Measurements from ENCODE around the gene SRBD1. TPM values are rescaled to one million over a fixed set of nuclear protein-coding genes. Genes with fewer than 3 reads are reported as not detected.

The SRBD1 gene
- total RNA-seq, 2 donors from 2014 or later: 18.1 to 20.4 TPM

- ATAC-seq: no peak
- DNase-seq (ENCODE audit: low spot score in 2 of 2): no peak
- no peaks in the 10 kb centered on the region for H3K9me3 Mint-ChIP-seq
- H3K36me3 Mint-ChIP-seq: peaks cover 0 to 6% of the 10 kb centered on the region in 2 donors
- H3K27ac Mint-ChIP-seq: no peak overlapping the region
Observed at GRCh38 chr2:45470531-45470930, 140.5 kb downstream of the SRBD1 start.

- no peak for ATAC-seq
- Mint-ChIP-seq H3K36me3 (no peaks in the 10 kb centered on the region), H3K27ac (no peak overlapping the region), H3K9me3 (no peaks in the 10 kb centered on the region)
- DNase-seq (ENCODE audit: low spot score in 2 of 2): no peak
Observed at GRCh38 chr2:45469314-45470099, 141.6 kb downstream of the SRBD1 start.

GRCh38 chr2:45468279-45468678 is 142.8 kb downstream of the SRBD1 start:
- DNase-seq (ENCODE audit: low spot score in 2 of 2) (no peak), ATAC-seq (peak in 1 of 2 donors; percentile 59)
- Mint-ChIP-seq H3K36me3 (no peaks in the 10 kb centered on the region), H3K9me3 (no peaks in the 10 kb centered on the region), H3K27ac (no peak overlapping the region)

- ATAC-seq (no peak), DNase-seq (ENCODE audit: low spot score in 2 of 2) (no peak)
- H3K9me3 Mint-ChIP-seq: no peaks in the 10 kb centered on the region
- peaks cover 7 to 8% of the 10 kb centered on the region in 2 donors for H3K36me3 Mint-ChIP-seq
- no peak overlapping the region for H3K27ac Mint-ChIP-seq
Observed at GRCh38 chr2:45466053-45466452, 145.0 kb downstream of the SRBD1 start.

- peaks cover 11 to 12% of the 10 kb centered on the region in 2 donors for H3K36me3 Mint-ChIP-seq
- DNase-seq (ENCODE audit: low spot score in 2 of 2) (no peak), ATAC-seq (no peak)
- no peaks in the 10 kb centered on the region for H3K9me3 Mint-ChIP-seq
- no peak overlapping the region for H3K27ac Mint-ChIP-seq
Observed at GRCh38 chr2:45460825-45461224, 150.2 kb downstream of the SRBD1 start.

- DNase-seq (ENCODE audit: low spot score in 2 of 2) (no peak), ATAC-seq (no peak)
- Mint-ChIP-seq H3K9me3 (no peaks in the 10 kb centered on the region), H3K36me3 (peaks cover 11 to 12% of the 10 kb centered on the region in 2 donors), H3K27ac (no peak overlapping the region)
Observed at GRCh38 chr2:45459860-45460259, 151.2 kb downstream of the SRBD1 start.

GRCh38 chr2:45458909-45459563 is 152.0 kb downstream of the SRBD1 start:
- no peaks in the 10 kb centered on the region for H3K9me3 Mint-ChIP-seq

GRCh38 chr2:45457211-45457945 is 153.7 kb downstream of the SRBD1 start:
- no peak overlapping the region for H3K27ac Mint-ChIP-seq
- H3K36me3 Mint-ChIP-seq: peaks cover 11 to 12% of the 10 kb centered on the region in 2 donors
- DNase-seq (ENCODE audit: low spot score in 2 of 2) (no peak), ATAC-seq (no peak)
- H3K9me3 Mint-ChIP-seq: no peaks in the 10 kb centered on the region

More at GRCh38 chr2:45458909-45459563, 152.0 kb downstream of the SRBD1 start:
- DNase-seq (ENCODE audit: low spot score in 2 of 2) (no peak), ATAC-seq (no peak)
- Mint-ChIP-seq H3K27ac (no peak overlapping the region), H3K36me3 (peaks cover 11 to 12% of the 10 kb centered on the region in 2 donors)

- Mint-ChIP-seq H3K9me3 (no peaks in the 10 kb centered on the region), H3K27ac (no peak overlapping the region), H3K36me3 (no peaks in the 10 kb centered on the region)
- DNase-seq (ENCODE audit: low spot score in 2 of 2) (no peak), ATAC-seq (no peak)
Observed at GRCh38 chr2:45452866-45453265, 158.2 kb downstream of the SRBD1 start.

- Mint-ChIP-seq H3K27ac (no peak overlapping the region), H3K36me3 (no peaks in the 10 kb centered on the region), H3K9me3 (no peaks in the 10 kb centered on the region)
- no peak for ATAC-seq
- DNase-seq (ENCODE audit: low spot score in 2 of 2): no peak
Observed at GRCh38 chr2:45450634-45451033, 160.4 kb downstream of the SRBD1 start.

- H3K27ac Mint-ChIP-seq: no peak overlapping the region
- no peak for ATAC-seq
- no peak for DNase-seq (ENCODE audit: low spot score in 2 of 2)
- no peaks in the 10 kb centered on the region for H3K36me3 Mint-ChIP-seq
- H3K9me3 Mint-ChIP-seq: no peaks in the 10 kb centered on the region
Observed at GRCh38 chr2:45448217-45448616, 162.8 kb downstream of the SRBD1 start.

GRCh38 chr2:45446016-45446415 is 165.1 kb downstream of the SRBD1 start:
- ATAC-seq (no peak), DNase-seq (ENCODE audit: low spot score in 2 of 2) (no peak)
- Mint-ChIP-seq H3K27ac (no peak overlapping the region), H3K9me3 (no peaks in the 10 kb centered on the region), H3K36me3 (no peaks in the 10 kb centered on the region)

GRCh38 chr2:45445037-45445436 is 166.0 kb downstream of the SRBD1 start:
- ATAC-seq: no peak
- Mint-ChIP-seq H3K36me3 (peaks cover 0 to 4% of the 10 kb centered on the region in 2 donors), H3K9me3 (no peaks in the 10 kb centered on the region), H3K27ac (no peak overlapping the region)
- no peak for DNase-seq (ENCODE audit: low spot score in 2 of 2)

- no peak overlapping the region for H3K27ac Mint-ChIP-seq
- ATAC-seq (no peak), DNase-seq (ENCODE audit: low spot score in 2 of 2) (no peak)
- peaks cover 0 to 7% of the 10 kb centered on the region in 2 donors for H3K9me3 Mint-ChIP-seq
- H3K36me3 Mint-ChIP-seq: peaks cover 0 to 14% of the 10 kb centered on the region in 2 donors
Observed at GRCh38 chr2:45443012-45443411, 168.1 kb downstream of the SRBD1 start.

GRCh38 chr2:45442026-45442425 is 169.0 kb downstream of the SRBD1 start:
- no peak for ATAC-seq
- no peak overlapping the region for H3K27ac Mint-ChIP-seq
- H3K36me3 Mint-ChIP-seq: peaks cover 7 to 21% of the 10 kb centered on the region in 2 donors
- peaks cover 0 to 14% of the 10 kb centered on the region in 2 donors for H3K9me3 Mint-ChIP-seq
- DNase-seq (ENCODE audit: low spot score in 2 of 2): no peak

- peaks cover 8 to 22% of the 10 kb centered on the region in 2 donors for H3K36me3 Mint-ChIP-seq
- no peak for DNase-seq (ENCODE audit: low spot score in 2 of 2)
- no peak for ATAC-seq
- H3K9me3 Mint-ChIP-seq: peaks cover under 1 to 14% of the 10 kb centered on the region in 2 donors
- no peak overlapping the region for H3K27ac Mint-ChIP-seq
Observed at GRCh38 chr2:45441571-45441970, 169.5 kb downstream of the SRBD1 start.

Measured in activated naive CD4-positive, alpha-beta T cell treated with anti-CD3 and anti-CD28 coated beads, Interleukin-2, amount 50 U/mL, for 72 hours (primary cell).